Activated naive CD8-positive, alpha-beta T cell treated with anti-CD3 and anti-CD28 coated beads for 36 hours (primary cell): ENCODE data around the gene ATG5. TPM values are rescaled to one million over a fixed set of nuclear protein-coding genes. Genes with fewer than 3 reads are reported as not detected.
"Not testable (repeated sequence)": the region's sequence is repeated elsewhere in the genome, so short reads cannot be mapped to it uniquely, and the experiment has no call there.

ENCODE experiments used
- DNase-seq: peaks from one replicate; pipeline ENCODE4 v3.0.0; 2021
- H3K27ac Mint-ChIP-seq: one replicate; pipeline ENCODE4 v1.8.0; 2022; ENCODE audit warnings: mild to moderate bottlenecking, moderate library complexity, mixed read lengths
- H3K27me3 Mint-ChIP-seq: one replicate; pipeline ENCODE4 v1.8.0; 2022; ENCODE audit warnings: mild to moderate bottlenecking, mixed read lengths
- H3K36me3 Mint-ChIP-seq: one replicate; pipeline ENCODE4 v1.8.0; 2021; ENCODE audit warnings: mild to moderate bottlenecking, mixed read lengths
- H3K4me1 Mint-ChIP-seq: one replicate; pipeline ENCODE4 v1.8.0; 2021; ENCODE audit warnings: mixed read lengths
- H3K4me3 Mint-ChIP-seq: one replicate; pipeline ENCODE4 v1.8.0; 2022; ENCODE audit warnings: mild to moderate bottlenecking, moderate library complexity, mixed read lengths
- H3K9me3 Mint-ChIP-seq: one replicate; pipeline ENCODE4 v1.8.0; 2022; ENCODE audit warnings: mixed read lengths
- total RNA-seq, 2 experiments: library from RNA; stranded (reverse); gene quantifications; one replicate each; pipeline ENCODE4 v1.2.3, GENCODE V29; 2021

Gene ATG5
- total RNA-seq, 2 experiments from 2014 or later: 36.9 to 41.8 TPM

DNA sequence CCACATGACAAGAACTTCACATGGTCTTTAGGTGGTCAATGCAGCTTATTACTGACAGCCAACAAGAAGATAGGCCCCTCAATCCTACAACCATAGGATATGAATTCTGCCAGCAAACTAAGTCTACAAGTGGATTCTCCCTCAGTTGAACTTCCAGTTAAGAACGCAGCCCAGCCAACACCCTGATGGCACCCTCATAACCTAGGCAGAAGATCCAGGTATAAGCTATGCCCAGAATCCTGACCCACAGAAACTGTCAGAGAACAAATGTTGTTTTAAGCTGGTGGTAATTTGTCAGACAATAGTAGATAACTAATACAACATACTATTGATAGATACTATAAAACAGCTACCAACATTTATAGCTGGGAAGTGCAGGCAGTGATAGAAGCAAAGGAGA, 38.8 kb downstream of the ATG5 start:
- Mint-ChIP-seq H3K4me1 (peaks cover 31% of the 10 kb centered on the region), H3K36me3 (peaks cover 39% of the 10 kb centered on the region), H3K4me3 (no peak overlapping the region), H3K27ac (no peak overlapping the region), H3K9me3 (peaks cover 5% of the 10 kb centered on the region), H3K27me3 (no peaks in the 10 kb centered on the region)
- DNase-seq: no peak

- peaks cover 35% of the 10 kb centered on the region for H3K36me3 Mint-ChIP-seq
- no peak overlapping the region for H3K27ac Mint-ChIP-seq
- peaks cover 41% of the 10 kb centered on the region for H3K4me1 Mint-ChIP-seq
These were observed 42.1 kb downstream of the ATG5 start for GRCh38 chr6:106283481-106283880.

DNA sequence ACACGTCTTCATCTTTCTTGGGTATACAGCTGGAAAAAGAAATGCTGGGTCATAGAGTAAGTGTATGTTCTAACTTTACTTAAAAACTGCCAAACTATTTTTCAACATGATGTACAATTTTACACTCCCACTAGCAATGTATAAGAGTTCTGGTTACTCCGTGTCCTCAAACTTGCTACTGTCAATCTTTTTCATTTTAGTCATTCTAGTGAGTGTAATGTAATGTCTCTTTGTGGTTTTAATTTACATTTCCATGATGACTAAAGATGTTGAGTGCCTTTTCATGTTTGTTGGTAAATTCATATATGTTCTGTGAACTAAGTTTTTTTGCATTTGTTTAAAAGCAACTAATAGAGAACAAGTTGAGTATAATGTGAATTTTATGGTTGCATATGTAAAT, 43.9 kb downstream of the ATG5 start:
- no peak for DNase-seq
- H3K9me3 Mint-ChIP-seq: peaks cover 2% of the 10 kb centered on the region
- no peaks in the 10 kb centered on the region for H3K27me3 Mint-ChIP-seq
- H3K36me3 Mint-ChIP-seq: peaks cover 36% of the 10 kb centered on the region
- no peak overlapping the region for H3K4me3 Mint-ChIP-seq
- peaks cover 37% of the 10 kb centered on the region for H3K4me1 Mint-ChIP-seq
- no peak overlapping the region for H3K27ac Mint-ChIP-seq

More at GRCh38 chr6:106283481-106283880, 42.1 kb downstream of the ATG5 start:
- no peaks in the 10 kb centered on the region for H3K27me3 Mint-ChIP-seq
- DNase-seq: no peak
- H3K9me3 Mint-ChIP-seq: peaks cover 5% of the 10 kb centered on the region
- H3K4me3 Mint-ChIP-seq: no peak overlapping the region

- Mint-ChIP-seq H3K4me3 (no peak overlapping the region), H3K4me1 (peaks cover 40% of the 10 kb centered on the region), H3K9me3 (peaks cover 2% of the 10 kb centered on the region), H3K36me3 (peaks cover 34% of the 10 kb centered on the region), H3K27me3 (no peaks in the 10 kb centered on the region), H3K27ac (no peak overlapping the region)
- DNase-seq: no peak
These were observed 44.5 kb downstream of the ATG5 start for GRCh38 chr6:106281088-106281487.

DNA sequence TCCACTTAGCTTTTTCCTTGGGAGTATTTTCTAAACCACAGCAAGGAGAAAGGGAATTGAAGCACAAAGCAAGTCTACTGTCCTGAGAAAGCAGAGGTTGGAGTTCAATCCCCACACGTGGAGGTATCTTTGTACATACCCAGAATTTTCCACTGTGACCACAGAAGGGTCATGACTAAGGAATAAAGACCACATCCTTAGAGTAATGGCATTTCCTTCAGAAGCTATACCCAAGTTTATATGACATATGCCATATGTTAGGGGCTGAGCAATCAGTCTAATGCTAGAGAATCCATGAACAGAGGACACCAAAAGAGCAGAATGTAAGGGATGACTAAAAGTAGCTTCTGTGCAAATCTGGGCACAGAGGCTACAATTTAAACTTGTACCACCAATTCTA, 46.4 kb downstream of the ATG5 start:
- H3K36me3 Mint-ChIP-seq: peaks cover 27% of the 10 kb centered on the region
- H3K27ac Mint-ChIP-seq: peak overlapping the region; percentile 40
- DNase-seq: no peak
- H3K4me1 Mint-ChIP-seq: peaks cover 42% of the 10 kb centered on the region
- H3K9me3 Mint-ChIP-seq: no peaks in the 10 kb centered on the region
- no peak overlapping the region for H3K4me3 Mint-ChIP-seq
- H3K27me3 Mint-ChIP-seq: no peaks in the 10 kb centered on the region

- H3K9me3 Mint-ChIP-seq: no peaks in the 10 kb centered on the region
- no peak overlapping the region for H3K4me3 Mint-ChIP-seq
- no peak overlapping the region for H3K27ac Mint-ChIP-seq
- no peak for DNase-seq
- H3K27me3 Mint-ChIP-seq: no peaks in the 10 kb centered on the region
- H3K4me1 Mint-ChIP-seq: peaks cover 36% of the 10 kb centered on the region
- peaks cover 28% of the 10 kb centered on the region for H3K36me3 Mint-ChIP-seq
These were observed 49.9 kb downstream of the ATG5 start for GRCh38 chr6:106275692-106276091.

- H3K9me3 Mint-ChIP-seq: peaks cover 5% of the 10 kb centered on the region
- H3K27me3 Mint-ChIP-seq: no peaks in the 10 kb centered on the region
- no peak overlapping the region for H3K27ac Mint-ChIP-seq
- no peak for DNase-seq
- H3K36me3 Mint-ChIP-seq: peaks cover 24% of the 10 kb centered on the region
- H3K4me1 Mint-ChIP-seq: peaks cover 22% of the 10 kb centered on the region
- no peak overlapping the region for H3K4me3 Mint-ChIP-seq
These were observed 52.5 kb downstream of the ATG5 start for GRCh38 chr6:106273087-106273486.

DNA sequence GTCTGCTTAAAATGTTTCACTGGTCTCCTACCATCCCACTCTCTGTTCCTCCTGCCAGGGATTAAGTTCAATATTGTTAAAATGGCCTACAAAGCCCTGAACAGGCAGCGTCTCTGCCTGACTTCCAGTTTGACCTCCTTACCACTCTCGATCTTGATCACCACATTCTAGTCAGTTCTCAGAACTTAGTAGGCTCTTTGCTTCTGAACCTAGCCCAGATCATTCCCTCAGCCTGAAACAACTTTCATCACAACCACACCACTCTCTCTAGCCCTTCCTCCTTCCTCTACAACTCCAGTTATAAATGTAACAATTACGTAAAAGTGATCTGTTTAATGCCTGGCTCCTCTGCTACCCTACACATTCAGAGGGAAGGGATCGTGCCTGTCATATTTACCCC, 53.3 kb downstream of the ATG5 start:
- Mint-ChIP-seq H3K27me3 (no peaks in the 10 kb centered on the region), H3K36me3 (peaks cover 29% of the 10 kb centered on the region), H3K4me3 (no peak overlapping the region), H3K4me1 (peaks cover 25% of the 10 kb centered on the region), H3K9me3 (peaks cover 8% of the 10 kb centered on the region), H3K27ac (no peak overlapping the region)
- no peak for DNase-seq

DNA sequence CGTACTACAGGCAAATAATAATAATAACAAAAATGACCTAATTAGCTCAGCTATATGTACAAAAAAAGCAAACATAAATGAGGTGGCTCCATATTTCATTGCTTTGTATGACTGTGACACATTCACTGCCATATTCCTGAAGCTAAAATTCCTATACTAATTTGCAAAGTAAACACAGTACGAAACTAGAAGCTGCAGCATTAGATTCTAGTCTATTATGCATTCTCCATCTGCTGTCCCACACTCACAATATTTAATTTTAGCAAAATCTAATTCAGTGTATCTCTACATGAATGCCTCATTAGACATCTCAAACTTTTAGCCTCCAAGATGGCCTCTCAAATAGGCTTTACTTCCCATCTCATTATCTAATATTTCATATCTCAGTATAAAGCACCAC, 55.1 kb downstream of the ATG5 start:
- no peak for DNase-seq
- H3K9me3 Mint-ChIP-seq: peaks cover 19% of the 10 kb centered on the region
- H3K36me3 Mint-ChIP-seq: peaks cover 42% of the 10 kb centered on the region
- no peak overlapping the region for H3K4me3 Mint-ChIP-seq
- no peaks in the 10 kb centered on the region for H3K27me3 Mint-ChIP-seq
- H3K27ac Mint-ChIP-seq: no peak overlapping the region
- H3K4me1 Mint-ChIP-seq: peaks cover 22% of the 10 kb centered on the region

DNA sequence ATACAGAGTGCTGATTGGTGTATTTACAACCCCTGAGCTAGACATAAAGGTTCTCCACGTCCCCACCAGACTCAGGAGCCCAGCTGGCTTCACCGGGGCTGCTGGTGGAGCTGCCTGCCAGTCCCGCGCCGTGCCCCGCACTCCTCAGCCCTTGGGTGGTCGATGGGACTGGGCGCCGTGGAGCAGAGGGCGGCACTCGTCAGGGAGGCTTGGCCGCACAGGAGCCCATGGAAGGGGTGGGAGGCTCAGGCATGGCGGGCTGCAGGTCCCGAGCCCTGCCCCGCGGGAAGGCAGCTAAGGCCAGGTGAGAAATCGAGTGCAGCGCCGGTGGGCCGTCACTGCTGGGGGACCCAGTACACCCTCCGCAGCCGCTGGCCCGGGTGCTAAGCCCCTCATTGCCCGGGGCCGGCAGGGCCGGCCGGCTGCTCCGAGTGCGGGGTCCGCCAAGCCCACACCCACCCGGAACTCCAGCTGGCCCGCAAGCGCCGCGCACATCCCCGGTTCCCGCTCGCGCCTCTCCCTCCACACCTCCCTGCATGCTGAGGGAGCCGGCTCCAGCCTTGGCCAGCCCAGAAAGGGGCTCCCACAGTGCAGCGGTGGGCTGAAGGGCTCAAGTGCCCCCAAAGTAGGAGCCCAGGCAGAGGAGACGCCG, 56.2 kb downstream of the ATG5 start:
- Mint-ChIP-seq H3K4me1 (peaks cover 18% of the 10 kb centered on the region), H3K36me3 (peaks cover 52% of the 10 kb centered on the region), H3K9me3 (peaks cover 27% of the 10 kb centered on the region)
- DNase-seq, H3K27ac Mint-ChIP-seq, H3K4me3 Mint-ChIP-seq, H3K27me3 Mint-ChIP-seq: not testable (repeated sequence)

GRCh38 chr6:106268500-106268899, 57.1 kb downstream of the ATG5 start:
- peaks cover 17% of the 10 kb centered on the region for H3K4me1 Mint-ChIP-seq
- H3K9me3 Mint-ChIP-seq: peaks cover 27% of the 10 kb centered on the region
- DNase-seq, H3K27me3 Mint-ChIP-seq, H3K4me3 Mint-ChIP-seq, H3K27ac Mint-ChIP-seq: not testable (repeated sequence)
- peaks cover 61% of the 10 kb centered on the region for H3K36me3 Mint-ChIP-seq

GRCh38 chr6:106264433-106264832, 61.1 kb downstream of the ATG5 start:
- Mint-ChIP-seq H3K4me1 (peaks cover 11% of the 10 kb centered on the region), H3K36me3 (peaks cover 75% of the 10 kb centered on the region), H3K9me3 (peaks cover 27% of the 10 kb centered on the region)
- not testable (repeated sequence) for H3K4me3 Mint-ChIP-seq, H3K27ac Mint-ChIP-seq, H3K27me3 Mint-ChIP-seq, DNase-seq

- not testable (repeated sequence) for H3K4me3 Mint-ChIP-seq
- H3K36me3 Mint-ChIP-seq: peaks cover 33% of the 10 kb centered on the region
These were observed 65.8 kb downstream of the ATG5 start for GRCh38 chr6:106259748-106260147.

DNA sequence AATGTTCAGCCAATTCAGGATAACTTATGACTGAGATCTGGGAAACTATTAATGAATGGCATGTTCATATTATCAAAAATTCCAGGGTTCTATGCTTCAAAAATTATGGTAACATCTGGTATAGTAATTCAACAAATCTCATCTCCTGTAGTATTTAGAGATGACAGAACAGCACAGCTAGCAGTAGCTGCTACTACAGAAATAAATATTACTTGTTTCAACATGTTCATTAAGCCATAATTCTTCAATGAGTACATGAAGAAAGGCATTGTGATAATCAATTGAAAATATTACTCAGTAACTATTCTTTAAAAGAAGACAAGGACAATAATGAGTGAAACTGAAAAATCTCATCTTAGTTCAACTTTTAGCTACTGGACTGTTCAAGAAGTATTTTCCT, 66.8 kb downstream of the ATG5 start:
- Mint-ChIP-seq H3K4me1 (peaks cover 3% of the 10 kb centered on the region), H3K27ac (no peak overlapping the region), H3K36me3 (peaks cover 22% of the 10 kb centered on the region)

More at GRCh38 chr6:106259748-106260147, 65.8 kb downstream of the ATG5 start:
- DNase-seq, H3K27ac Mint-ChIP-seq, H3K4me1 Mint-ChIP-seq, H3K27me3 Mint-ChIP-seq, H3K9me3 Mint-ChIP-seq: not testable (repeated sequence)

GRCh38 chr6:106257195-106257594, 68.4 kb downstream of the ATG5 start:
- no peak for DNase-seq
- Mint-ChIP-seq H3K4me3 (no peak overlapping the region), H3K27me3 (no peaks in the 10 kb centered on the region), H3K27ac (no peak overlapping the region), H3K36me3 (peaks cover 13% of the 10 kb centered on the region), H3K9me3 (no peaks in the 10 kb centered on the region), H3K4me1 (peaks cover 9% of the 10 kb centered on the region)

More for the DNA sequence above, 66.8 kb downstream of the ATG5 start:
- DNase-seq: no peak
- Mint-ChIP-seq H3K4me3 (no peak overlapping the region), H3K27me3 (no peaks in the 10 kb centered on the region), H3K9me3 (no peaks in the 10 kb centered on the region)

DNA sequence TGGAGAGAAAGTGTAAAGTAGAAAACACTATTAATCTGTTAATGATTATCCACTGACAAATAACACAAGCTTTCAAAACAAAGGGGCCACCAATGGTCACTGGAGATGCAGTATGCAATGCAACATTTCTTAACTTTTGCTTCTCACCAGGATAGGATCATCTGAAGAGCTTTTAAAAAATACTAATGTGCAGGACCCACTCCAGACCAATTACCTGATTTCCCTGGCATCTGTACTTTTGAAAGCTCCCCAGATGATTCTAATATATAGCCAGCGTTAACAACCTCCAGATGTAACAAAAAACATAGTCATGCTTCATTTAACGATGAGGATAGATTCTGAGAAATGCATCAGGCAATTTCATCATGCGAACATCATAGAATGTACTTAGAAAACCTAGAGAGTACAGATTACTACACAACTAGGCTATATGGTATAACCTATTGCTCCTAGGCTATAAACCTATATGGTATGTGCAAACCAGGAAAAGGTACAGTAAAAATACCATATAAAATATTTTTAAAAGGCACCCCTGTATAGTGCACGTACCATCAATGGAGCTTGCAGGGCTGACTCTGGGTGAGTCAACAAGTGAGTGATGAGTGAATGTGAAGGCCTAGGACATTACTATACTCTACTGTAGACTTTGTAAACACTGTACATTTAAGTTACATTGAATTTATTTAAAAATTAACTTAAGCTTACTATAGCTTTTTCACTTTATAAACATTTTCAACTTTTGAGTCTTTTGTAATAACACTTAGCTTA, 69.2 kb downstream of the ATG5 start:
- no peak overlapping the region for H3K4me3 Mint-ChIP-seq
- no peaks in the 10 kb centered on the region for H3K27me3 Mint-ChIP-seq
- H3K27ac Mint-ChIP-seq: no peak overlapping the region
- peaks cover 9% of the 10 kb centered on the region for H3K4me1 Mint-ChIP-seq
- no peak for DNase-seq
- H3K36me3 Mint-ChIP-seq: peaks cover 9% of the 10 kb centered on the region
- H3K9me3 Mint-ChIP-seq: no peaks in the 10 kb centered on the region
